Activated T-cell treated with anti-CD3 and anti-CD28 coated beads for 48 hours (primary cell): ENCODE measurements around the gene ARL3.
"Not testable (repeated sequence)": the region's sequence is repeated elsewhere in the genome, so short reads cannot be mapped to it uniquely, and the experiment has no call there.

Experiments
- DNase-seq: peaks from one replicate; pipeline ENCODE4 v3.0.0-alpha.2; 2020; ENCODE audit warnings: low read depth

ARL3 gene

GRCh38 chr10:102735065-102735562 lies 20.9 kb upstream of the ARL3 start:
- DNase-seq, result no peak

GRCh38 chr10:102732661-102733060 lies 18.5 kb upstream of the ARL3 start:
- no peak for DNase-seq

- no peak for DNase-seq
Observed at GRCh38 chr10:102731222-102731800, 17.1 kb upstream of the ARL3 start.

GRCh38 chr10:102729029-102730026 lies 15.1 kb upstream of the ARL3 start:
- DNase-seq, result peak; percentile 37

GRCh38 chr10:102727037-102727818 lies 13.0 kb upstream of the ARL3 start:
- DNase-seq, result no peak

DNA sequence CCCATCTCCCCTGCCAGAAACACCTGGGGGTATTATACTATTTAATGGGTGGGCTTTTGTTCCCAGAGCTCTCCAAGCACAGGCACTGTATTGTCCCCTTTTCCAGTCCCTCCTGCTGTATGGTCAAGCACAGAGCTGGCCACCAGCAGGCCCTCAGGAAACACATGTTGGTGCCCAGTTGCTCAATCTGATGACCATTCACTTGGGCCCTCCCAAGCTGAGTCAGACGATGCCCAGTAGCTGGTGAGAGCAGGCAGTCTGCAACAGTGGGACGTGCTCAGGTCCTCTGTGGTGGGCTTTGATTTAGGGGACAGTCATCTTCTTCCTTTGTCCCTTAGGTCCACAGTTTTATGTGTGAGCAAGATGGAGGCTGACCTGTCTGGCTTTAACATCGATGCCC lies 12.1 kb upstream of the ARL3 start:
- no peak for DNase-seq

DNA sequence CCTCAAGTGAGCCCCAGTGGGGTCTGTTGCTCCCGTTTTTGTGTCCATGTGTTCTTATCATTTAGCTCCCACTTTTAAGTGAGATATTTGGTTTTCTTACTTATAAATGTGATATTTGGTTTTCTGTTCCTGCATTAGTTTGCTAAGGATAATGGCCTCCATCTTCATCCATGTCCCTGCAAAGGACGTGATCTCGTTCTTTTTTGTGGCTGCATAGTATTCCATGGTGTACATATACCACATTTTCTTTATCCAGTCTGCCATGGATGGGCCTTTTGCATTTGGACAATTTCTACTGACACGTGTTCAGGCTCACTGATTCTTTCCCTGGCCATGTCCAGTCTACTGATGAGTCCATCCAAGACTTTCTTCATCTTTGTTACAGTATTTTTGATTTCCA lies 9.8 kb upstream of the ARL3 start:
- DNase-seq, result no peak

DNA sequence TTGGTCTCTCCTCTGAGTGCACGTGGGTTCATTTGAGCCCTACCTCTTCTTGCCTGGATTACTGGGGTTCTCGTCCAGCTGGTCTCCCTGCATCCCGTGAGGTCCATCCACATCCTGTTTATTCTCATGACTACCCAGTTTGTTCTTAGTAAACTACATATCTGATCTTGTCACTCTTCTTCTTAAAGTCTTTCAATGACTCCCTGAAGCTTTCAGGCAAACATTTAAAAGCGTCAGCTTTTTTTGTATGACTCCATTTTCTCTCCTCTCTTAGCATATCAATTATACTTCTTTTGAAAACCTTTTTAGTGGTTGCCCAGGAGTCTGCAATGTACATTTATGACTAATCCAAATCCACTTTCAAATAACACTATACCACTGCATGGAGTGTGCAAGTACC lies 7.8 kb upstream of the ARL3 start:
- no peak for DNase-seq

GRCh38 chr10:102720775-102721301 lies 6.6 kb upstream of the ARL3 start:
- no peak for DNase-seq

GRCh38 chr10:102720337-102720736 lies 6.1 kb upstream of the ARL3 start:
- DNase-seq, result no peak

DNA sequence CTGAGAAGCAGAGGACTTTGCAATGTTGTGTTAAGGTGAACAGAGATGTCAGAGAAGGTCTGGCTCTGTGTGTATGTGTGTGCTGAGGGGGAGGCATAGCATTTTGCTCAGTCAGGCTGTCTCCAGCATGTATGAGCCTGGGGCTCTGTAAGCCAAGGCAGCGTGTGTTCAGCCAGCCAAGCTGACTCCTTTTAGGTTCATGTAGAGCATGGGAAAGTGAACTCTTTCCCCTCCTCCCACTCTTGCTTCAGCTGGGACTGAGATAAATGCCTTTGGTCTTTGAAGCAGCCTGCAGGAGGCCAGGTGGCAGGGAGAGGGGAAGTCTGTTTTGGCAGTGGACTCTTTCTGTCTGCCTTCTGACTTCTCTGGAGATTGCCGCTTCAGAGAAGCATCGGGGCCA lies 4.0 kb upstream of the ARL3 start:
- DNase-seq, result no peak

DNA sequence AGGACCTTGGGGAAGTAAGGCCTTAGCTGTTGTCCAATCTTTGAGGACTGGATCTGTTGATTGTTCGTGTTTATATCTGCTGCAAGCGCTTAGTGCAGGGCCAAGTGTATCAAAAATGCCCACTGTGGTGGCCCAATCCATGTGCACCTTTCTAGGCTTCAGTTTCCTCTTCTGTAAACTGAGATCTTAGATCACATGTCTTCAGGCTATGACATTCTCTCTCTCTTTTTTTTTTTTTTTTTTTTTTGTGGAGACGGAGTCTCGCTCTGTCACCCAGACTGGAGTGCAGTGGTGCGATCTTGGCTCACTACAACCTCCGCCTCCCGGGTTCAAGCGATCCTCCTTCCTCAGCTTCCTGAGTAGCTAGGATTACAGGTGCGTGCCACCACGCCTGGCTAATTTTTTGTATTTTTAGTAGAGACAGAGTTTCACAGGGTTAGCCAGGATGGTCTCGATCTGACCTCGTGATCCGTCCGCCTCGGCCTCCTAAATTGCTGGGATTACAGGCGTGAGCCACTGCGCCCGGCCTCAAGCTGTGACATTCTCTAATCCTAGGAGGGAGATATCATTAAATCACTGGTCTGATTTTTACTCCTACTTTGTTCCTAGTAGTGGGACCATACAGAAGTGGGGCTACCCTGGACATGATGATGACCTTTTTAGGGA lies 2.8 kb upstream of the ARL3 start:
- DNase-seq, result not testable (repeated sequence)

DNA sequence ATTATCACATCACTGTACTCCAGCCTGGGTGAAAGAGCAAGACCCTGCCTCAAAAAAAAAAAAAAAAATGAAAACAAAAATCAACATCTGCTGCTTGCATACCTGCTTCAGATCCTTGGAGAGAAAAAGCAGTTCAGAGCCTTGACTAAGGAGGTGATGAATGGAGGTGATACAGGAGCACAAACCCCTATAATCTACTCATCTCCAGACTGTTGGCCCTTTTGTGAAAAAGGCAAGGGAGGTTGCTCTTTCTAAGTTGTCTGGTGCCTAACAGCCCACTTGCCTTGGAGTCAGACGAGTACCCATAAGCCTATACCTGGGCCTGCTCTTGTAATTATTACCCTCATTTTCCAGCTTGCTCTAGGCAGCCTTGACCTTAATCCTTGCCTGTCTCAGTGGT lies 1.7 kb upstream of the ARL3 start:
- no peak for DNase-seq

DNA sequence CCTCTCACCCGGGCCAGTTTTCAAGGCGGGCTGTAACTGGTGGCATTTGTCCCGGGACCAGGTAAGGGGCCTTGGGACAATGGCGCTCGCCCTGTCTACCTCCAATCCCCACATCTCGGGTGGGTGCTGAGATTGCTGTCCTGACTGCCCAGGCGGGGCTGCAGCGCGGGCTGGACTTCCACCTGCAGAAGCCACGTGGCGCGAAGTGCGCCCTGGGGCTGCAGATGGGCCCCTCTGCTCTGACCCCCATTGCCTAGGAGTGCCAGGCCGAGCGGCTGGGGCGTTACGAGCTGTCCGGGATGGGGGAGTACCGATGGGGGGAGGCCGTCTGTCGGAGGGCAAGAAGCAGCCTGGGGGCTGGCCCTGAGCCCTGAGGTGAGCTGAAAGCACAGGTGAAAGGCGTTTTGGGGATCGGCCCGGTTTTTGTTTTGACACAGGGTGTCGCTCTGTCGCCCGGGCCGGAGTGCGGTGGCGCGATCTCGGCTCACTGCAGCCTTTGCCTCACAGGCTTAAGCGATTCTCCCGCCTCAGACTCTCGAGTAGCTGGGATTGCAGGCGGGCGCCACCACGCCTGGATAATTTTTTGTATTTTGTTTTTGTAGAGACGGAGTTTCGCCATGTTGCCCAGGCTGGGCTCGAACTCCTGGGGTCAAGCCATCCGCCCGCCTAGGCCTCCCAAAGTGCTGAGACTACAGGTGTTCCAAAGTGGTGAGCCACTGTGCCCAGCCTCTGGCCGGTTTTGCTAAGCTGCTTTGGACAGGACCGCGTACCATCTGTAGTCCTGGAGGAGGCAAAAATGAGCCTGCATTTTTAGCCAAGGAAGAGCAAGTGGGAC lies 641 bp upstream of the ARL3 start, which contains the start of gene SFXN2:
Gene SFXN2 (plus strand): TSS at position 16 of the 835 bp plus-strand sequence. CDS start 12,001 bp downstream, outside the sequence.
- peak; percentile 42 for DNase-seq

- no peak for DNase-seq
Observed at GRCh38 chr10:102713539-102713813, 721 bp downstream of the ARL3 start.

DNA sequence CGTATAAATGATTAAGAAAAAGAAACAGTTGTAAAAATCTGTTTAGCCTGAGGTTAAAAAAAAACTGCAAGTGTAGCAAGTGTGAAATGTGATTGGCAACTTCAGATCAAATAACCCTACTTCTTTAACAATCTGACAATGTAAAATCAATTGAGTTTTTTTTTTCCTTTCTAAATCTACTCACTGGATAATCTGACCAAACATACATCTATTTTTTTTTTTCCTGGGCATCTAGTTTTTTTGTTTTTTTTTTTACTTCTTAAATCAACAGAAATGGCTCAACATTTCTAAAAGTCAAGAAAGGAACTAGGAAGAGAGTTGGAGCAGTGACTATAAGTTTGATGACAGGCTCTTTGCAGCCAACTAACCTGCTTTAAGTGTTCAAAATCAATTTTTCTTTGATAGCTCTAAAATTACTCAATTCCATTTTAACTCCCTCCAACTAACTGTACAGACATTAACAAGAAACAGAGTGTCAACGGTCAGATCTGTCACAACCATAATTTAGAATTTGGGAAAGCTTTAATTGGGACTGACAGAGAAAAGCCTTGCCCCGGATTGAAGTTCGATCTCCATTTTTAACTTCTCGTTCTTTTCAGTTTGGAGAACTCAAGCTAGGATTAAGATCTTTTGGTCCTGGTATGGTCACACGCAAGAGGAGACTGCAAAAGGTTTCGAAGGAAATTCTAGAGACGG lies 1.2 kb downstream of the ARL3 start:
- no peak for DNase-seq

- no peak for DNase-seq
Observed at GRCh38 chr10:102712089-102712488, 2.1 kb downstream of the ARL3 start.

GRCh38 chr10:102710609-102711008 lies 3.6 kb downstream of the ARL3 start:
- no peak for DNase-seq

- no peak for DNase-seq
Observed at GRCh38 chr10:102705531-102705930, 8.7 kb downstream of the ARL3 start.

- no peak for DNase-seq
Observed at GRCh38 chr10:102704915-102705314, 9.3 kb downstream of the ARL3 start.
